H1 (cell line): Measurements from ENCODE around the gene RBM14.

Source experiments
- EZH2 ChIP-seq: fragments of 200-600 bp; sonication (generic); IDR thresholded peaks from 2 replicates; pipeline ENCODE4 v1.7.1; 2012; ENCODE audit warnings: low read depth, mild to moderate bottlenecking, moderate library complexity, low read length, inconsistent platforms; ENCODE audit not compliant: severe bottlenecking
- JUND ChIP-seq: IDR thresholded peaks from 2 replicates; pipeline ENCODE4 v1.6.1; 2011; ENCODE audit warnings: mild to moderate bottlenecking, improper control_type of control experiment, low read length
- RAD21 ChIP-seq, 2 experiments: IDR thresholded peaks in 1 of 2; conservative IDR thresholded peaks in 1 of 2; 2 replicates each; pipeline ENCODE4 v1.6.1; 2011; ENCODE audit warnings: low read depth in 2 of 2, low read length in 2 of 2, improper control_type of control experiment in 1 of 2, inconsistent platforms in 1 of 2, mild to moderate bottlenecking in 1 of 2, moderate library complexity in 1 of 2
- RBBP5 ChIP-seq: IDR thresholded peaks from 2 replicates; pipeline ENCODE4 v1.7.1; 2012; ENCODE audit warnings: low read depth, mild to moderate bottlenecking, inconsistent platforms, low read length, moderate library complexity, borderline replicate concordance
- SRF ChIP-seq: IDR thresholded peaks from 2 replicates; pipeline ENCODE4 v1.6.1; 2011; ENCODE audit warnings: mild to moderate bottlenecking, low read depth, low read length, moderate library complexity
- TF ChIP-seq, protein P1 (sequence below), 3 experiments: IDR thresholded peaks; 1 replicate in 2 of 3; 2 replicates in 1 of 3; pipeline versions ENCODE4 v1.5.1 to v1.6.1; 2011; ENCODE audit warnings: low read length in 3 of 3, mild to moderate bottlenecking in 3 of 3, inconsistent platforms in 2 of 3, low read depth in 1 of 3, moderate library complexity in 1 of 3; ENCODE audit not compliant: insufficient read depth in 1 of 3; ENCODE audit errors: control extremely low read depth in 1 of 3

DNA sequence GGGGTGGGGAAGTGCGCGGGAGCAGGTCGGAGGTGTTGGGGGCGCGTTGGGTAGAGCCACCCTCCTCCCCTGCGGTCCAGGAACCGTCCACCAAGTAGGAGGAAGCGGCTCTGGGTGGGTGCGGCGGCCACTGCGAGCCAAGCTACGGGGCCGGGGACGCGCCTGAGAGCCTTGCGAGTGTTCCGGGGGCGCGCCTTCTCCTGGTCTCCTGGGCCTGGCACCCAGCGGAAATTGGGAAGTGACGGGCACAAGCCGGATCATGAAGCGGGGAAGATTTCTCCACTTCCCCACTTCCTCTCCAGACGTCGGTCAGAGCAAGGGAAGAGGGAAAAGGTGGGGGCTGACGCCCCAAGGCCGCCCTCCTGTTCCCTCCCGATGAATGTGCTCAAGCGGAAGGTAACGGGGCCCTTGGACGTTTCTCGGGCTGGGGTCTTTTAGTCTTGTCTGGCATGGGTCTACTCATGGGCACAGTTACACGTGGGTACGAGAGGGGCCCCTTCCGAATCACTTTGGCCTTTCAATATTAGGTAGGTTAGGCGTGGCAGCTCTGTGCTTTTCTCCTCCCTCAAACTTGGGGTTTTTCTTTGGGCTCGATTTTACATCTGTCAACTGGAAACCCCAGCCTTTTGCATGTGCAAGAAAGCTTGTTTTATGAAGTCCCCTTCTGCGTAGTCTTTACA is 865 bp downstream of the RBM14 start:
- TF ChIP-seq RAD21 (IDR thresholded peaks at IDR 0.05 in 1 of 2, conservative IDR thresholded peaks at IDR 0.05 in 1 of 2; ENCODE audit: low read depth in 2 of 2, low read length in 2 of 2), result no peak
- no peak for TF ChIP-seq RBBP5
- no peak for TF ChIP-seq JUND
- TF ChIP-seq, protein P1, sequence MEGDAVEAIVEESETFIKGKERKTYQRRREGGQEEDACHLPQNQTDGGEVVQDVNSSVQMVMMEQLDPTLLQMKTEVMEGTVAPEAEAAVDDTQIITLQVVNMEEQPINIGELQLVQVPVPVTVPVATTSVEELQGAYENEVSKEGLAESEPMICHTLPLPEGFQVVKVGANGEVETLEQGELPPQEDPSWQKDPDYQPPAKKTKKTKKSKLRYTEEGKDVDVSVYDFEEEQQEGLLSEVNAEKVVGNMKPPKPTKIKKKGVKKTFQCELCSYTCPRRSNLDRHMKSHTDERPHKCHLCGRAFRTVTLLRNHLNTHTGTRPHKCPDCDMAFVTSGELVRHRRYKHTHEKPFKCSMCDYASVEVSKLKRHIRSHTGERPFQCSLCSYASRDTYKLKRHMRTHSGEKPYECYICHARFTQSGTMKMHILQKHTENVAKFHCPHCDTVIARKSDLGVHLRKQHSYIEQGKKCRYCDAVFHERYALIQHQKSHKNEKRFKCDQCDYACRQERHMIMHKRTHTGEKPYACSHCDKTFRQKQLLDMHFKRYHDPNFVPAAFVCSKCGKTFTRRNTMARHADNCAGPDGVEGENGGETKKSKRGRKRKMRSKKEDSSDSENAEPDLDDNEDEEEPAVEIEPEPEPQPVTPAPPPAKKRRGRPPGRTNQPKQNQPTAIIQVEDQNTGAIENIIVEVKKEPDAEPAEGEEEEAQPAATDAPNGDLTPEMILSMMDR (IDR thresholded peaks at IDR 0.05; ENCODE audit: control extremely low read depth in 1 of 3, insufficient read depth in 1 of 3, low read depth in 1 of 3, low read length in 3 of 3), result no peak
- no peak for TF ChIP-seq SRF
- no peak for TF ChIP-seq EZH2
